H7 (cell line): ENCODE data around the gene FAM53B. TPM values are rescaled to one million over a fixed set of nuclear protein-coding genes. Genes with fewer than 3 reads are reported as not detected.
A peak's percentile ranks its signal among the peaks of the same experiment; 100 is the strongest.

Experiments
- DNase-seq: peaks from one replicate; pipeline ENCODE4 v3.0.0; 2012
- H3K27me3 ChIP-seq: 2 replicates; pipeline ENCODE4 v1.6.0; 2011; ENCODE audit warnings: mild to moderate bottlenecking, low read length; ENCODE audit not compliant: control insufficient read depth, insufficient read depth
- H3K36me3 ChIP-seq: replicated peaks from 2 replicates; pipeline ENCODE4 v1.5.1; 2011; ENCODE audit warnings: low read length; ENCODE audit not compliant: control insufficient read depth, insufficient read depth
- H3K4me3 ChIP-seq: 2 replicates; pipeline ENCODE4 v1.5.1; 2011; ENCODE audit warnings: low read depth, mild to moderate bottlenecking, control low read depth, low read length, moderate library complexity; ENCODE audit not compliant: insufficient read depth
- total RNA-seq: library from RNA; depleted of rRNA; stranded (reverse); fragments of >200 nt; shearing (Covaris generic); gene quantifications from 2 replicates; pipeline ENCODE4 v1.2.3, GENCODE V29; 2014

Gene FAM53B
- total RNA-seq, 1 experiment from 2014 or later, result 37.4 TPM

- Histone ChIP-seq H3K27me3 (no peaks in the 10 kb centered on the region), H3K36me3 (no peaks in the 10 kb centered on the region), H3K4me3 (no peak overlapping the region)
- DNase-seq, result no peak
Observed at GRCh38 chr10:124712704-124713407, 31.3 kb downstream of the FAM53B start.

GRCh38 chr10:124711145-124711544, 33.0 kb downstream of the FAM53B start:
- no peak for DNase-seq
- Histone ChIP-seq H3K4me3 (no peak overlapping the region), H3K27me3 (no peaks in the 10 kb centered on the region), H3K36me3 (peaks cover 2% of the 10 kb centered on the region; the same call in 1 of the 2 replicates)

- H3K27me3 ChIP-seq, result no peaks in the 10 kb centered on the region
- no peak for DNase-seq
- no peak overlapping the region for H3K4me3 ChIP-seq
- peaks cover 2% of the 10 kb centered on the region; the same call in 1 of the 2 replicates for H3K36me3 ChIP-seq
Observed at GRCh38 chr10:124710266-124710881, 33.8 kb downstream of the FAM53B start.

- no peaks in the 10 kb centered on the region for H3K27me3 ChIP-seq
- H3K4me3 ChIP-seq, result no peak overlapping the region
- no peak for DNase-seq
- peaks cover 2% of the 10 kb centered on the region; the same call in 1 of the 2 replicates for H3K36me3 ChIP-seq
Observed at GRCh38 chr10:124709861-124710260, 34.3 kb downstream of the FAM53B start.

GRCh38 chr10:124708922-124709520, 35.2 kb downstream of the FAM53B start:
- H3K36me3 ChIP-seq, result peaks cover 2% of the 10 kb centered on the region
- peak; percentile 74 for DNase-seq
- no peak overlapping the region for H3K4me3 ChIP-seq

GRCh38 chr10:124708246-124708779, 35.9 kb downstream of the FAM53B start:
- H3K27me3 ChIP-seq, result no peaks in the 10 kb centered on the region
- DNase-seq, result no peak
- no peak overlapping the region for H3K4me3 ChIP-seq
- peaks cover 2% of the 10 kb centered on the region for H3K36me3 ChIP-seq

More at GRCh38 chr10:124708922-124709520, 35.2 kb downstream of the FAM53B start:
- H3K27me3 ChIP-seq, result no peaks in the 10 kb centered on the region

GRCh38 chr10:124707551-124707950, 36.6 kb downstream of the FAM53B start:
- Histone ChIP-seq H3K36me3 (peaks cover 2% of the 10 kb centered on the region), H3K4me3 (no peak overlapping the region), H3K27me3 (no peaks in the 10 kb centered on the region)
- DNase-seq, result no peak

GRCh38 chr10:124707144-124707467, 37.1 kb downstream of the FAM53B start:
- H3K36me3 ChIP-seq, result peaks cover 2% of the 10 kb centered on the region
- no peak overlapping the region for H3K4me3 ChIP-seq
- no peaks in the 10 kb centered on the region for H3K27me3 ChIP-seq
- no peak for DNase-seq

- H3K27me3 ChIP-seq, result no peaks in the 10 kb centered on the region
- peaks cover 2% of the 10 kb centered on the region for H3K36me3 ChIP-seq
- DNase-seq, result no peak
- no peak overlapping the region for H3K4me3 ChIP-seq
Observed at GRCh38 chr10:124706462-124707143, 37.6 kb downstream of the FAM53B start.

GRCh38 chr10:124705817-124706461, 38.2 kb downstream of the FAM53B start:
- no peak overlapping the region for H3K4me3 ChIP-seq
- DNase-seq, result no peak
- peaks cover 2% of the 10 kb centered on the region for H3K36me3 ChIP-seq
- no peaks in the 10 kb centered on the region for H3K27me3 ChIP-seq

GRCh38 chr10:124705381-124705740, 38.8 kb downstream of the FAM53B start:
- Histone ChIP-seq H3K4me3 (no peak overlapping the region), H3K36me3 (peaks cover 2% of the 10 kb centered on the region), H3K27me3 (no peaks in the 10 kb centered on the region)
- no peak for DNase-seq

GRCh38 chr10:124704428-124705380, 39.5 kb downstream of the FAM53B start:
- Histone ChIP-seq H3K27me3 (no peaks in the 10 kb centered on the region), H3K36me3 (peaks cover 2% of the 10 kb centered on the region), H3K4me3 (no peak overlapping the region)
- DNase-seq, result peak; percentile 82

- Histone ChIP-seq H3K4me3 (no peak overlapping the region), H3K36me3 (peaks cover 2% of the 10 kb centered on the region), H3K27me3 (no peaks in the 10 kb centered on the region)
- DNase-seq, result no peak
Observed at GRCh38 chr10:124703778-124704427, 40.3 kb downstream of the FAM53B start.
